ENCODE data around the gene TOGARAM2. TPM values are rescaled to one million over a fixed set of nuclear protein-coding genes. Genes with fewer than 3 reads are reported as not detected.

The TOGARAM2 gene
- total and polyA plus RNA-seq, 4 donors, result 1.3 to 10.6 (median 8.4) TPM

DNA sequence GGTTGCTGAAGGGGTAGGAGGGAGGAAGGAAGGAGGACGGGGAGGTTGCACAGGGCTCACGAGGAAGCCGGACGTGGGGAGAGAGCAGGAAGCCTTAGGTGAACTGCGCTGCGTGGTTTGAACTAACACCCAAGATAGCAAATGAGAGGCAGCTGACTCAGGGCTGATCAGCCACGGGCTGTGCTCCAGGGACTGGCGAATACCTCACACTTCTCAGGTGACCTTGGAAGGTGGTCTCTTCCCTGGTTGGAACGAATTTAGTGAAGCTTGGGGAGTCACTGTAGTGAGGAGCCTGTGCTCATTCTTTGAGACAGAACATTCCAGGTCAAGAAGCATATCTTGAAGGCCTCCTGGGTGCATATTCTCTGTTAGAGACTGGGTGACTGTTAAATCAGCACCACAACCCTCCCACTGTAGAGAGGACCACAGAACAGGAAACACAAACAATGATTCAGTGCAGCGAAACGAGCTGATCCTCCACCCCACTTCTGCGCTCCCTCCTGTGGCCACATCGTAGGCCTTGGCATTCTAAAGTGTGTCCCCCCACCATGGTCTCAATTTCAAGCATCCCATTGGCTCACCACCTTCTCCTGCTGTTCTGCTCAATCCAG, 33.8 kb downstream of the TOGARAM2 start:
- no peaks in the 10 kb centered on the region for H3K9me3 ChIP-seq (ENCODE audit: control insufficient read depth, insufficient read depth, low read length)

DNA sequence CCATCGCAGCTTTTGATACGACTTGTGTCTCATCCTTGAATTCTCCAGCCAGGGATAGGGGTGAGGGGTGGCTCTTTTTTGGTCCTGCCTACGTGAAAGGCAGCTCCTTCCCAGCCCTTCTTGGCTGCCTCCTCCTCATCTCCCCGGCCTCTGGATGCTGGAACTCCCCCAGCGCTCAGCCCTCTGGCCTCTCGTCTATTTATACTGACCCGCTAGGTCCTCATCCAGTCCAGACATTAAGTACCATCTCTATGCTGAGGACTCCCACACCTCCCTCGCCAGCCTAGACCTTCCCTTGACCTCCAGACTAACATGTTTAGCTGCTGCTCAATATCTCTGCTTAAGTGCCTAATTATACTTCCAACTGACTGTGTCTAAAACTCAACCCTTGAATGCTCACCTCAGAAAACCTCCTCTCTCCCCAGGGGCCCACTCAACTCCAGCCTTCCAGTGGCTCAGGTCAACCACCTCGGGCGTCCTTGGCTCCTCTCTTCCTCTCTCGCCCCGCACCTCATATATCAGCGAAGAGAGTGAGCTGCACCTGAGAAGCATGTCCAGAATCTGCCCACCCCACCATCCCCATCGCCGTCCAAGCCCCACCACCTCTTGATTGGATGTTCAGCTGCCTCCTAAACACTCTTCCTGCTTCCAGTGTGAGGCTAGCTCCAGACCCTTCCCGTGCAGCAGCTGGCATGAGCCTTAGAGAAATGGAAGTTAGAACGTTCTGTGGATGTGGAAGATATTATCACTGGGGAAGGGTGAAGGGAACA, 34.8 kb downstream of the TOGARAM2 start:
- H3K9me3 ChIP-seq (ENCODE audit: control insufficient read depth, insufficient read depth, low read length), result no peaks in the 10 kb centered on the region
- H3K27ac ChIP-seq (ENCODE audit: low read depth, low read length), result no peak overlapping the region
- peaks cover 34% of the 10 kb centered on the region for H3K4me1 ChIP-seq (ENCODE audit: control insufficient read depth, insufficient read depth, low read length)
- H3K4me3 ChIP-seq (ENCODE audit: low read depth, low read length), result no peak overlapping the region
- H3K27me3 ChIP-seq (ENCODE audit: control insufficient read depth, insufficient read depth, low read length), result no peaks in the 10 kb centered on the region
- H3K36me3 ChIP-seq (ENCODE audit: control insufficient read depth, insufficient read depth, low read length), result peaks cover 3% of the 10 kb centered on the region
- no peak for DNase-seq (ENCODE audit: low read depth in 4 of 6, low spot score in 6 of 6)
- WGBS (ENCODE audit: insufficient coverage), result 85% methylated on average over 11 of the region's 17 CpGs

More for the DNA sequence above, 33.8 kb downstream of the TOGARAM2 start:
- Histone ChIP-seq H3K27ac (ENCODE audit: low read depth, low read length) (no peak overlapping the region), H3K4me3 (ENCODE audit: low read depth, low read length) (no peak overlapping the region), H3K27me3 (ENCODE audit: control insufficient read depth, insufficient read depth, low read length) (no peaks in the 10 kb centered on the region), H3K36me3 (ENCODE audit: control insufficient read depth, insufficient read depth, low read length) (peaks cover 5% of the 10 kb centered on the region), H3K4me1 (ENCODE audit: control insufficient read depth, insufficient read depth, low read length) (peaks cover 36% of the 10 kb centered on the region)
- WGBS (ENCODE audit: insufficient coverage), result 68% methylated on average over 11 of the region's 13 CpGs
- DNase-seq (ENCODE audit: low read depth in 4 of 6, low spot score in 6 of 6), result no peak

DNA sequence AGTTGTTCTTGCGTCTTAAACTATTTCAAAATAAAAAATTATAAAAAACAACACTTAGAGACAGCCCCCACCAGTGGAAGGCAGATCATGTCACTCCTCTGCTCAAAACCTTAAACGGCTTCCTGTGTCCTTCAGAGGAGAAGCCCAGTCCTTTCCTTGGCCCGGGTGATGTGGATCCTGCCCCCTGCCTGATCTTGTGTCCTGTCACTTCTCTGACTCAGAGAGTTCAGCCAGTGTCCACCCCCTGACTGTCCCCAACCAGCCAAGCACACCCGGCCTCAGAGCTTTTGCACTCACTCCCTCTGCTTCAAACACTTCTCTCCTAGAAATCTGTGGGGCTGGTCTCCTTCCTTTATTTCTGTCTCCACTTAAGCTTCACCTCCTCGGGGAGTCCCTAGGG, 35.4 kb downstream of the TOGARAM2 start:
- no peaks in the 10 kb centered on the region for H3K27me3 ChIP-seq (ENCODE audit: control insufficient read depth, insufficient read depth, low read length)
- peaks cover 34% of the 10 kb centered on the region for H3K4me1 ChIP-seq (ENCODE audit: control insufficient read depth, insufficient read depth, low read length)
- H3K9me3 ChIP-seq (ENCODE audit: control insufficient read depth, insufficient read depth, low read length), result no peaks in the 10 kb centered on the region
- no peak overlapping the region for H3K4me3 ChIP-seq (ENCODE audit: low read depth, low read length)
- peaks cover 3% of the 10 kb centered on the region for H3K36me3 ChIP-seq (ENCODE audit: control insufficient read depth, insufficient read depth, low read length)
- no peak overlapping the region for H3K27ac ChIP-seq (ENCODE audit: low read depth, low read length)
- no peak for DNase-seq (ENCODE audit: low read depth in 4 of 6, low spot score in 6 of 6)
- WGBS (ENCODE audit: insufficient coverage), result 77% methylated on average over 5 of the region's 5 CpGs

DNA sequence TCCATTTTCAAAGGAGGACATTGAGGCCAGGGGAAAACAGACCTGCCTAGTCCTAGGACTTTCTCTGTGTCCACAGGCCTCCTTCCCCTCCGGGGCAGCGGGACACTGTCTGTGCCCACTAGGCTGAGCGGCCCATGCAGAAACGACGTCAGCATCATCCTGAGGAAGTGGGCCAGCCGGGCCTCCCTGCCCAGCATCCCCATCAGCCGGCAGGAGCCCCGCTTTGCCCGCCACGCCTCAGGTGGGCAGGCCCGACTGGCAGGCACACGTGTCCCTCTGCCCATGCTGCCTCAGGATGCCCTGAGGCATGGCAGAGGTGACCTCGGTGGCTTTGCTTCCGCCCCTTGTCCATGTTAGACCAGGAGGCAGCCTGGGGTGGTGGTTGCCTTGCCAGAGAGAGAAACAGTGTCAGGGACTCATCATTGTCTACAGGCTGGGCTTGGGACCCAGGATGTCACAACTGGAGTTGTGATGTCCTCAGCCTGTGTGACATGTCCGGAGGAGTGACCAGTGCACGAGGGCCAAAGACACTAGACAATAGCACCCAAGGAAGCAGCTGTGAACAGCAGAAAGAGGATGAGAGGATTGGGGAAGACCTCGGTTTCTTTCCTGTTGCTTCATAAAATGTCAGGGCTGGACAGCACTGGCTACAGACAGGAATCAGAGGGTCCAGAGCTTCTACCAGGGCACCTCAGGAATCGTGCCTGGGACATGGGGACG, 36.8 kb downstream of the TOGARAM2 start:
- 92% methylated on average over 19 of the region's 19 CpGs for WGBS (ENCODE audit: insufficient coverage)
- H3K4me1 ChIP-seq (ENCODE audit: control insufficient read depth, insufficient read depth, low read length), result peaks cover 34% of the 10 kb centered on the region
- H3K27ac ChIP-seq (ENCODE audit: low read depth, low read length), result no peak overlapping the region
- H3K27me3 ChIP-seq (ENCODE audit: control insufficient read depth, insufficient read depth, low read length), result no peaks in the 10 kb centered on the region
- no peak for DNase-seq (ENCODE audit: low read depth in 4 of 6, low spot score in 6 of 6)
- H3K9me3 ChIP-seq (ENCODE audit: control insufficient read depth, insufficient read depth, low read length), result no peaks in the 10 kb centered on the region
- no peak overlapping the region for H3K4me3 ChIP-seq (ENCODE audit: low read depth, low read length)
- H3K36me3 ChIP-seq (ENCODE audit: control insufficient read depth, insufficient read depth, low read length), result peaks cover 3% of the 10 kb centered on the region

- H3K9me3 ChIP-seq (ENCODE audit: control insufficient read depth, insufficient read depth, low read length), result no peaks in the 10 kb centered on the region
- WGBS (ENCODE audit: insufficient coverage), result 98% methylated on average over 8 of the region's 11 CpGs
- no peaks in the 10 kb centered on the region for H3K27me3 ChIP-seq (ENCODE audit: control insufficient read depth, insufficient read depth, low read length)
- H3K27ac ChIP-seq (ENCODE audit: low read depth, low read length), result no peak overlapping the region
- peaks cover 34% of the 10 kb centered on the region for H3K4me1 ChIP-seq (ENCODE audit: control insufficient read depth, insufficient read depth, low read length)
- no peak overlapping the region for H3K4me3 ChIP-seq (ENCODE audit: low read depth, low read length)
- peaks cover 6% of the 10 kb centered on the region for H3K36me3 ChIP-seq (ENCODE audit: control insufficient read depth, insufficient read depth, low read length)
- DNase-seq (ENCODE audit: low read depth in 4 of 6, low spot score in 6 of 6), result no peak
Observed at GRCh38 chr2:29021886-29022285, 40.8 kb downstream of the TOGARAM2 start.

GRCh38 chr2:29022679-29023078, 41.6 kb downstream of the TOGARAM2 start:
- H3K9me3 ChIP-seq (ENCODE audit: control insufficient read depth, insufficient read depth, low read length), result no peaks in the 10 kb centered on the region
- no peak overlapping the region for H3K27ac ChIP-seq (ENCODE audit: low read depth, low read length)
- peaks cover 34% of the 10 kb centered on the region for H3K4me1 ChIP-seq (ENCODE audit: control insufficient read depth, insufficient read depth, low read length)
- H3K4me3 ChIP-seq (ENCODE audit: low read depth, low read length), result no peak overlapping the region
- H3K27me3 ChIP-seq (ENCODE audit: control insufficient read depth, insufficient read depth, low read length), result no peaks in the 10 kb centered on the region
- H3K36me3 ChIP-seq (ENCODE audit: control insufficient read depth, insufficient read depth, low read length), result peaks cover 4% of the 10 kb centered on the region
- peak; percentile 41 to 88 (median 66) for DNase-seq (ENCODE audit: low read depth in 4 of 6, low spot score in 6 of 6)
- whole genome bisulfite sequencing (ENCODE audit: insufficient coverage), result 20% methylated on average over 2 of the region's 6 CpGs

- Histone ChIP-seq H3K27me3 (ENCODE audit: control insufficient read depth, insufficient read depth, low read length) (no peaks in the 10 kb centered on the region), H3K4me3 (ENCODE audit: low read depth, low read length) (no peak overlapping the region), H3K27ac (ENCODE audit: low read depth, low read length) (no peak overlapping the region), H3K9me3 (ENCODE audit: control insufficient read depth, insufficient read depth, low read length) (no peaks in the 10 kb centered on the region), H3K4me1 (ENCODE audit: control insufficient read depth, insufficient read depth, low read length) (peaks cover 34% of the 10 kb centered on the region), H3K36me3 (ENCODE audit: control insufficient read depth, insufficient read depth, low read length) (peaks cover 3% of the 10 kb centered on the region)
- no peak for DNase-seq (ENCODE audit: low read depth in 4 of 6, low spot score in 6 of 6)
- 83% methylated on average over 4 of the region's 4 CpGs for WGBS (ENCODE audit: insufficient coverage)
Observed at GRCh38 chr2:29023188-29023587, 42.1 kb downstream of the TOGARAM2 start.

GRCh38 chr2:29024882-29025430, 43.9 kb downstream of the TOGARAM2 start:
- Histone ChIP-seq H3K27ac (ENCODE audit: low read depth, low read length) (no peak overlapping the region), H3K27me3 (ENCODE audit: control insufficient read depth, insufficient read depth, low read length) (no peaks in the 10 kb centered on the region), H3K36me3 (ENCODE audit: control insufficient read depth, insufficient read depth, low read length) (peaks cover 5% of the 10 kb centered on the region), H3K9me3 (ENCODE audit: control insufficient read depth, insufficient read depth, low read length) (no peaks in the 10 kb centered on the region), H3K4me1 (ENCODE audit: control insufficient read depth, insufficient read depth, low read length) (peaks cover 34% of the 10 kb centered on the region), H3K4me3 (ENCODE audit: low read depth, low read length) (no peak overlapping the region)
- 75% methylated on average over 2 of the region's 4 CpGs for WGBS (ENCODE audit: insufficient coverage)
- no peak for DNase-seq (ENCODE audit: low read depth in 4 of 6, low spot score in 6 of 6)

GRCh38 chr2:29025711-29026110, 44.6 kb downstream of the TOGARAM2 start:
- no peak for DNase-seq (ENCODE audit: low read depth in 4 of 6, low spot score in 6 of 6)
- H3K27ac ChIP-seq (ENCODE audit: low read depth, low read length), result no peak overlapping the region
- WGBS (ENCODE audit: insufficient coverage), result 71% methylated on average over 3 of the region's 3 CpGs
- peaks cover 30% of the 10 kb centered on the region for H3K4me1 ChIP-seq (ENCODE audit: control insufficient read depth, insufficient read depth, low read length)
- H3K36me3 ChIP-seq (ENCODE audit: control insufficient read depth, insufficient read depth, low read length), result peaks cover 5% of the 10 kb centered on the region
- no peak overlapping the region for H3K4me3 ChIP-seq (ENCODE audit: low read depth, low read length)
- no peaks in the 10 kb centered on the region for H3K27me3 ChIP-seq (ENCODE audit: control insufficient read depth, insufficient read depth, low read length)
- no peaks in the 10 kb centered on the region for H3K9me3 ChIP-seq (ENCODE audit: control insufficient read depth, insufficient read depth, low read length)

Data from spinal cord (tissue), 10 donors.